CD8-positive, alpha-beta memory T cell (primary cell): ENCODE measurements around the gene TNPO3. TPM values are rescaled to one million over a fixed set of nuclear protein-coding genes. Genes with fewer than 3 reads are reported as not detected.
"Not testable (repeated sequence)": the region's sequence is repeated elsewhere in the genome, so short reads cannot be mapped to it uniquely, and the experiment has no call there.

Experiments used
- CTCF ChIA-PET: fragments of 350-600 bp; sonication (Branson Sonifier 250); formaldehyde crosslinking; loops from one replicate; lab custom pipeline; 2021; ENCODE audit warnings: antibody characterized with exemption; lab: Charles Lee
- POLR2A ChIA-PET: fragments of 350-600 bp; sonication (Branson Sonifier 250); formaldehyde crosslinking; loops from one replicate; lab custom pipeline; 2021; ENCODE audit warnings: antibody characterized with exemption; lab: Charles Lee
- DNase-seq, 5 donors: peaks; one replicate each; pipeline versions ENCODE4 v3.0.0 to v3.0.0-alpha.2; 2020 to 2022; ENCODE audit warnings: mixed read lengths in 1 of 5
- H3K27ac ChIP-seq: one replicate; pipeline ENCODE4 v1.7.0; 2013; ENCODE audit warnings: low read depth, mild to moderate bottlenecking, low read length, moderate library complexity
- H3K27me3 ChIP-seq: 2 replicates; pipeline ENCODE4 v1.7.0; 2013; ENCODE audit warnings: low read length, mild to moderate bottlenecking; ENCODE audit not compliant: insufficient read depth, poor library complexity, severe bottlenecking
- H3K36me3 ChIP-seq: 2 replicates; pipeline ENCODE4 v1.7.0; 2013; ENCODE audit warnings: mild to moderate bottlenecking, low read length, moderate library complexity; ENCODE audit not compliant: insufficient read depth
- H3K4me1 ChIP-seq: 2 replicates; pipeline ENCODE4 v1.7.0; 2013; ENCODE audit warnings: mild to moderate bottlenecking, low read length, moderate library complexity; ENCODE audit not compliant: insufficient read depth
- H3K4me3 ChIP-seq: 2 replicates; pipeline ENCODE4 v1.7.0; 2013; ENCODE audit warnings: mild to moderate bottlenecking, low read length
- H3K9me3 ChIP-seq: 2 replicates; pipeline ENCODE4 v1.7.0; 2013; ENCODE audit warnings: mild to moderate bottlenecking, low read length
- H3K27ac Mint-ChIP-seq, 8 donors: one replicate each; pipeline ENCODE4 v1.8.0; 2020 to 2021; ENCODE audit warnings: mixed read lengths in 8 of 8, mild to moderate bottlenecking in 6 of 8, inconsistent platforms in 3 of 8, moderate library complexity in 3 of 8
- H3K27me3 Mint-ChIP-seq, 2 donors: one replicate each; pipeline ENCODE4 v1.8.0; 2020 to 2021; ENCODE audit warnings: mixed read lengths in 2 of 2, mild to moderate bottlenecking in 1 of 2, moderate library complexity in 1 of 2
- H3K36me3 Mint-ChIP-seq, 3 donors: one replicate each; pipeline ENCODE4 v1.8.0; 2020 to 2021; ENCODE audit warnings: mixed read lengths in 3 of 3, inconsistent platforms in 1 of 3, mild to moderate bottlenecking in 1 of 3
- H3K4me1 Mint-ChIP-seq, 3 donors: one replicate each; pipeline ENCODE4 v1.8.0; 2020 to 2021; ENCODE audit warnings: mixed read lengths in 3 of 3, inconsistent platforms in 1 of 3, mild to moderate bottlenecking in 1 of 3
- H3K4me3 Mint-ChIP-seq, 7 donors: one replicate each; pipeline ENCODE4 v1.8.0; 2020 to 2021; ENCODE audit warnings: mixed read lengths in 7 of 7, mild to moderate bottlenecking in 6 of 7, moderate library complexity in 4 of 7, inconsistent platforms in 2 of 7
- H3K9me3 Mint-ChIP-seq, 5 donors: one replicate each; pipeline ENCODE4 v1.8.0; 2020 to 2022; ENCODE audit warnings: mixed read lengths in 5 of 5, mild to moderate bottlenecking in 3 of 5, moderate library complexity in 2 of 5, inconsistent platforms in 1 of 5
- polyA plus RNA-seq: library from polyadenylated mRNA; unstranded; fragments of 300-500 nt; fragmentation: Illumina TruSeq; gene quantifications from one replicate; pipeline ENCODE4 v1.2.3, GENCODE V29; 2021
- total RNA-seq, 2 experiments: library from RNA; stranded (reverse); gene quantifications; one replicate each; pipeline ENCODE4 v1.2.3, GENCODE V29; 2021

The TNPO3 gene
- total and polyA plus RNA-seq, 3 experiments from 2014 or later: 43.1 to 82.1 (median 80.5) TPM

- peak overlapping the region in 1 of 8 donors; percentile 45 for H3K27ac Mint-ChIP-seq
- Histone ChIP-seq H3K4me3 (no peak overlapping the region), H3K4me1 (no peaks in the 10 kb centered on the region), H3K27me3 (no peaks in the 10 kb centered on the region), H3K27ac (no peak overlapping the region), H3K9me3 (no peaks in the 10 kb centered on the region), H3K36me3 (peaks cover 7% of the 10 kb centered on the region)
- CTCF ChIA-PET: interaction anchor here (1.2 kb wide), 1 partner anchor 70 kb away, joined by 3 read pairs; no protein-coding TSS in a partner anchor
- H3K27me3 Mint-ChIP-seq: no peaks in the 10 kb centered on the region
- H3K36me3 Mint-ChIP-seq: peaks cover 15 to 79% (median 23%) of the 10 kb centered on the region in 3 donors
- H3K4me1 Mint-ChIP-seq: peaks cover 23 to 55% (median 48%) of the 10 kb centered on the region in 3 donors
- no peak overlapping the region for H3K4me3 Mint-ChIP-seq
- no peaks in the 10 kb centered on the region for H3K9me3 Mint-ChIP-seq
- POLR2A ChIA-PET: no interaction called here
- no peak for DNase-seq
Measured at GRCh38 chr7:129009437-129009836, 45.5 kb downstream of the TNPO3 start.

DNA sequence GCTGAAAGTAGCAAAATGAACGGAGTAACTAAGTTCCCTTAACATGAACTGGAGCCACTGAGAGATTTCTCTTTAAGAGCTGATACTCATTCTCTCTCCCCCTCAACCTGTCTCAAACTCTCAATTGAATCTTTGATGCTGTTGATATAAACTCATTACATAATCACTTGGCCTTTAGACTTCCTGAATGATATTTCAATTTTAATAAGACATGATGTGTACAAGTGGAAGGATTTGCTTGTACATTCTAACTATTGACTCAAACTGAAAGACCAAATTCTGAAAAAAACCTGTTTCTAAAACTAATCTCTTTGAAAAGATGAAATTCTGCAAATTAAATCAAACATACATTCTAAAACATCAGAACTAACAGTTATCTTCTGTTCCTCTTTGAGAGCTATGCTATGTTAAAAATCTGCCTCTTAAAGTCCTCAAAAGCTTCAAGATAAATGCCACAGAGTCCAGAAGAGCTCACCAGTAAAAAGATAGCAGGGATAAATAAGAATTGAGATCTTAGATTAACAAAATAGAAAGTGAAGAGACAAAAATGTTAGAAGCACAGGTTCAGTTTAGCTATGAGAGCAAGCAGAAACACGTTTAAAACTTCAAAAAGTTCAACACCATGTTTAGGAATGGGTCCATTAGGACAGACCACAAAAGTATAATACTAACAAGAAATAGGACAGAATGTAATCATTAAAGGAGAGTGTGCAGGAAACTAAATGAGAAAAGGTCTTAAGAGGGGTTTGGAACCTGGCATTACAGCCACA is 46.1 kb downstream of the TNPO3 start:
- Mint-ChIP-seq H3K9me3 (no peaks in the 10 kb centered on the region), H3K4me3 (no peak overlapping the region)

DNA sequence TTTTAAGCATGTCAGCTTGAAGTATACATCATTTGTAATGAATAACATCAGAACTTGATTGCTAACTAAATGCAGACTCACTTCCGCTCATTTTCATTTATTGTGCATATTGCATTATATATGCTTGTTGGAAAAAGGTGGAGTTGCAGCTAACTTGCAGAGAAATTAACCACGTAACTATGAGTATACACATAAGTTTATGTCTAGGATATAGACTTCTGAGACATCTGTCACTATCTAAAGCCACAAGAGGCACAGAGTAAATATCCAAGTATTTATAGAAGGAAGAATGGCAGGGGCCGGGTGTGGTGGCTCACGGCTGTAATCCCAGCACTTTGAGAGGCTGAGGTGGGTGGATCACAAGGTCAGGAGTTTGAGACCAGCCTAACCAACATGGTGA is 47.3 kb downstream of the TNPO3 start:
- ChIA-PET POLR2A (no interaction called here), CTCF (interaction anchor here (2.0 kb wide), 1 partner anchor 84 kb away, joined by 4 read pairs; no protein-coding TSS in a partner anchor)
- peaks cover 9% of the 10 kb centered on the region for H3K36me3 ChIP-seq
- H3K9me3 ChIP-seq: no peaks in the 10 kb centered on the region
- H3K4me1 ChIP-seq: no peaks in the 10 kb centered on the region
- Mint-ChIP-seq H3K4me3 (no peak overlapping the region), H3K36me3 (peaks cover 7 to 72% (median 22%) of the 10 kb centered on the region in 3 donors), H3K27ac (peak overlapping the region in 1 of 8 donors; percentile 32), H3K4me1 (peaks cover 18 to 43% (median 37%) of the 10 kb centered on the region in 3 donors), H3K27me3 (no peaks in the 10 kb centered on the region), H3K9me3 (no peaks in the 10 kb centered on the region)
- H3K4me3 ChIP-seq: no peak overlapping the region
- DNase-seq: no peak
- H3K27ac ChIP-seq: no peak overlapping the region
- no peaks in the 10 kb centered on the region for H3K27me3 ChIP-seq

More for the DNA sequence above, 46.1 kb downstream of the TNPO3 start:
- H3K27me3 ChIP-seq: no peaks in the 10 kb centered on the region
- H3K4me3 ChIP-seq: no peak overlapping the region
- peaks cover 10 to 79% (median 24%) of the 10 kb centered on the region in 3 donors for H3K36me3 Mint-ChIP-seq
- peak overlapping the region in 5 of 8 donors; percentile 19 to 77 (median 62) for H3K27ac Mint-ChIP-seq
- ChIA-PET CTCF (interaction anchor here (1.2 kb wide), 1 partner anchor 71 kb away, joined by 3 read pairs; no protein-coding TSS in a partner anchor), POLR2A (no interaction called here)
- H3K36me3 ChIP-seq: peaks cover 8% of the 10 kb centered on the region
- H3K27ac ChIP-seq: no peak overlapping the region
- peaks cover 22 to 53% (median 46%) of the 10 kb centered on the region in 3 donors for H3K4me1 Mint-ChIP-seq
- H3K27me3 Mint-ChIP-seq: no peaks in the 10 kb centered on the region
- H3K4me1 ChIP-seq: no peaks in the 10 kb centered on the region
- DNase-seq: no peak
- no peaks in the 10 kb centered on the region for H3K9me3 ChIP-seq

DNA sequence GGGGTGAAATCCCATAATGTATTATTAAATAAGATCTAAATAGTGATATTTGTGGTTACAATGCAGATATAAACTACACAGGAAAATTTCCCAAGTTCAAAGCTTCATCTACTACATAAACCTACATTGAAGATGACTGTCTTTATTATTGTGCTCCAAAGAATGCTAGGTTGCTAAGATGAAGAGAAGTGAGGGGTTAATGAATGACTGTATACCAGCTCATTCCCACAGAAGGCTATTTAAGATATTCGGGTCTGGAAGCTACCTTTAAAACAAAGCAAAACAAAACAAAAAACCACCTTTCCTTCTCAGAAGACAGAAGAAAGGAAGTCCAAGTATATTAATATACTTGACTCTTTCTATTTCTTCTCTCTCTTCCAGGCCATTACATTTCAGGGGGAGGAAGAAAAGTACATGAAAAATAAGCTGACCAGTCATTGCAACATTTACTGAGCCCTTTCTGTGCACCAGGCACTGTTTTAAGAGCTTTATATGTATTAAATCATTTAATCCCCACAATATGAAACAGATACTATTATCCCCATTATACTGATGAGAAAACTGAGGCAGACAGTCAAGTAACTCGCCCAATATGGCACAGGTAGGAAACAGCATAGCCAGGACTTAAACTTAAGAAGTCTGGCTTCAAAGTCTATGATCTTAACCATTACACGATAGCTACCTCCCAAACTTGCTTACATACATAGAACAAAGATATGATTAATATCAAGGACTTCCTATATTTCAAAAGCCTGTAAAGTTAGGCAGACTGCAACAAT is 48.1 kb downstream of the TNPO3 start:
- Mint-ChIP-seq H3K4me3 (no peak overlapping the region), H3K27ac (peak overlapping the region in 3 of 8 donors; percentile 21 to 55 (median 54)), H3K36me3 (peaks cover 7 to 78% (median 27%) of the 10 kb centered on the region in 3 donors), H3K27me3 (no peaks in the 10 kb centered on the region), H3K4me1 (peaks cover 18 to 43% (median 37%) of the 10 kb centered on the region in 3 donors), H3K9me3 (no peaks in the 10 kb centered on the region)
- peaks cover 9% of the 10 kb centered on the region for H3K36me3 ChIP-seq
- no peak overlapping the region for H3K4me3 ChIP-seq
- no peaks in the 10 kb centered on the region for H3K4me1 ChIP-seq
- H3K27me3 ChIP-seq: no peaks in the 10 kb centered on the region
- ChIA-PET CTCF (interaction anchor here (2.0 kb wide), 1 partner anchor 85 kb away, joined by 4 read pairs; no protein-coding TSS in a partner anchor), POLR2A (no interaction called here)
- no peak for DNase-seq
- H3K9me3 ChIP-seq: no peaks in the 10 kb centered on the region
- no peak overlapping the region for H3K27ac ChIP-seq

GRCh38 chr7:129005186-129005585 is 49.7 kb downstream of the TNPO3 start:
- no peak overlapping the region for H3K4me3 Mint-ChIP-seq
- peaks cover 18% of the 10 kb centered on the region for H3K36me3 ChIP-seq
- POLR2A ChIA-PET: interaction anchor here (0.7 kb wide), 1 partner anchor 1131 kb away, joined by 4 read pairs; no protein-coding TSS in a partner anchor

GRCh38 chr7:128997181-128997580 is 57.7 kb downstream of the TNPO3 start:
- Mint-ChIP-seq H3K9me3 (no peaks in the 10 kb centered on the region), H3K36me3 (peaks cover 0 to 73% (median 21%) of the 10 kb centered on the region in 3 donors), H3K4me1 (no peaks in the 10 kb centered on the region), H3K27ac (peak overlapping the region in 1 of 8 donors; percentile 47), H3K4me3 (no peak overlapping the region), H3K27me3 (no peaks in the 10 kb centered on the region)
- POLR2A ChIA-PET: no interaction called here
- Histone ChIP-seq H3K4me3 (no peak overlapping the region), H3K36me3 (peaks cover 23% of the 10 kb centered on the region), H3K4me1 (no peaks in the 10 kb centered on the region), H3K9me3 (no peaks in the 10 kb centered on the region), H3K27me3 (no peaks in the 10 kb centered on the region), H3K27ac (no peak overlapping the region)
- CTCF ChIA-PET: no interaction called here
- no peak for DNase-seq

More at GRCh38 chr7:129005186-129005585, 49.7 kb downstream of the TNPO3 start:
- no peaks in the 10 kb centered on the region for H3K9me3 ChIP-seq
- Mint-ChIP-seq H3K27ac (no peak overlapping the region), H3K36me3 (peaks cover 3 to 77% (median 29%) of the 10 kb centered on the region in 3 donors), H3K27me3 (no peaks in the 10 kb centered on the region), H3K4me1 (peaks cover 12 to 34% (median 28%) of the 10 kb centered on the region in 3 donors), H3K9me3 (no peaks in the 10 kb centered on the region)
- H3K27ac ChIP-seq: no peak overlapping the region
- H3K4me1 ChIP-seq: no peaks in the 10 kb centered on the region
- H3K4me3 ChIP-seq: no peak overlapping the region
- H3K27me3 ChIP-seq: no peaks in the 10 kb centered on the region
- DNase-seq: no peak
- CTCF ChIA-PET: no interaction called here

DNA sequence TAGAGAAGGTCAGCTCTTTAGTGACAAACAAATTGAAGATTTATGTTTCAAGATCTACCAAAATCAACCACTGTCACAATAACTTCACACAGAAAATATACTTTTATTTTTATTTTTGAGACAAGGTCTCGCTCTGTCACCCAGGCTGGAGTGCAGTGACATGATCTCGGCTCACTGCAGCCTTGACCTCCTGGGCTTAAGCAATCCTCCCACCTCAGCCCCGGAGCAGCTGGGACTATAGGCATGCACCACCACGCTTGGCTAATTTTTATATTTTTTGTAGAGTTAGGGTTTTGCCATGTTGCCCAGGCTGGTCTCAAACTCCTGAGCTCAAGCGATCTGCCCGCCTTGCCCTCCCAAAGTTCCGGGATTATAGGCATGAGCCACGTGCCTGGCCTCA is 60.4 kb downstream of the TNPO3 start:
- CTCF ChIA-PET, H3K4me3 ChIP-seq, H3K4me1 Mint-ChIP-seq, H3K27me3 ChIP-seq, H3K27ac ChIP-seq, DNase-seq, H3K9me3 ChIP-seq, H3K4me1 ChIP-seq, H3K4me3 Mint-ChIP-seq, H3K27ac Mint-ChIP-seq, H3K27me3 Mint-ChIP-seq, H3K9me3 Mint-ChIP-seq: not testable (repeated sequence)
- H3K36me3 Mint-ChIP-seq: peaks cover 0 to 77% (median 13%) of the 10 kb centered on the region in 3 donors
- POLR2A ChIA-PET: interaction anchor here (0.7 kb wide), 1 partner anchor 87 kb away, joined by 3 read pairs; no protein-coding TSS in a partner anchor
- peaks cover 14% of the 10 kb centered on the region for H3K36me3 ChIP-seq
